HepG2 (cell line): ENCODE data around the gene CNNM4. TPM values are rescaled to one million over a fixed set of nuclear protein-coding genes. Genes with fewer than 3 reads are reported as not detected.

Source experiments
- AKAP8 ChIP-seq: sonication (generic); formaldehyde crosslinking; IDR thresholded peaks from 2 replicates; pipeline ENCODE4 v1.5.1; 2020; ENCODE audit warnings: mild to moderate bottlenecking, missing genetic modification reagents
- ARHGAP35 ChIP-seq: sonication (generic); formaldehyde crosslinking; IDR thresholded peaks from 2 replicates; pipeline ENCODE4 v1.9.0; 2022; ENCODE audit warnings: mild to moderate bottlenecking, inconsistent platforms, moderate library complexity, missing genetic modification reagents, borderline replicate concordance
- ATF4 ChIP-seq, 2 experiments: fragments of 450-650 bp in 1 of 2; sonication (generic) in 1 of 2; formaldehyde crosslinking; IDR thresholded peaks; 2 replicates each; pipeline versions ENCODE4 v1.5.0 to v1.8.0; 2020 to 2022; ENCODE audit warnings: mild to moderate bottlenecking in 1 of 2, missing genetic modification reagents in 1 of 2
- BCLAF1 ChIP-seq: fragments of 450-650 bp; IDR thresholded peaks from 2 replicates; pipeline ENCODE4 v1.6.1; 2017; ENCODE audit warnings: mild to moderate bottlenecking
- CBX5 ChIP-seq: sonication (generic); formaldehyde crosslinking; IDR thresholded peaks from 2 replicates; pipeline ENCODE4 v1.4.0; 2020; ENCODE audit warnings: missing genetic modification reagents, borderline replicate concordance
- CREB3 ChIP-seq: sonication (generic); formaldehyde crosslinking; IDR thresholded peaks from 2 replicates; pipeline ENCODE4 v1.5.0; 2020; ENCODE audit warnings: missing genetic modification reagents
- HMG20A ChIP-seq: IDR thresholded peaks from 2 replicates; pipeline ENCODE4 v1.6.1; 2016; ENCODE audit warnings: borderline replicate concordance
- LCORL ChIP-seq, 2 experiments: fragments of 450-650 bp in 1 of 2; sonication (generic) in 1 of 2; formaldehyde crosslinking in 1 of 2; IDR thresholded peaks; 2 replicates each; pipeline versions ENCODE4 v1.5.0 to v1.6.1; 2017 to 2020; ENCODE audit warnings: antibody characterized with exemption in 1 of 2, missing genetic modification reagents in 1 of 2
- MATR3 ChIP-seq: sonication (generic); formaldehyde crosslinking; IDR thresholded peaks from 2 replicates; pipeline ENCODE4 v1.4.0; 2020; ENCODE audit warnings: missing genetic modification reagents
- MTA1 ChIP-seq: sonication (generic); formaldehyde crosslinking; IDR thresholded peaks from 2 replicates; pipeline ENCODE4 v1.4.0; 2020; ENCODE audit warnings: missing genetic modification reagents, mild to moderate bottlenecking, borderline replicate concordance
- NR2F6 ChIP-seq, 2 experiments: IDR thresholded peaks; 2 replicates each; pipeline ENCODE4 v1.6.1; 2016; ENCODE audit warnings: antibody characterized with exemption in 1 of 2, mild to moderate bottlenecking in 1 of 2
- PAF1 ChIP-seq: IDR thresholded peaks from 2 replicates; pipeline ENCODE4 v1.6.1; 2016; ENCODE audit warnings: missing genetic modification reagents, missing compliant biosample characterization
- RFX1 ChIP-seq: fragments of 450-650 bp; IDR thresholded peaks from 2 replicates; pipeline ENCODE4 v1.6.1; 2017
- SP5 ChIP-seq: IDR thresholded peaks from 2 replicates; pipeline ENCODE4 v1.6.1; 2016; ENCODE audit warnings: low read depth, borderline replicate concordance
- SPEN ChIP-seq: sonication (generic); formaldehyde crosslinking; IDR thresholded peaks from 2 replicates; pipeline ENCODE4 v1.5.1; 2020; ENCODE audit warnings: low read depth, mild to moderate bottlenecking, missing genetic modification reagents
- TRIM22 ChIP-seq: fragments of 450-650 bp; IDR thresholded peaks from 2 replicates; pipeline ENCODE4 v1.6.1; 2017
- UBTF ChIP-seq: sonication (generic); formaldehyde crosslinking; IDR thresholded peaks from 2 replicates; pipeline ENCODE4 v1.4.0; 2020; ENCODE audit warnings: mild to moderate bottlenecking, missing genetic modification reagents
- ZNF10 ChIP-seq: sonication (generic); formaldehyde crosslinking; IDR thresholded peaks from 2 replicates; pipeline ENCODE4 v1.4.0; 2020; ENCODE audit warnings: mild to moderate bottlenecking, low read depth, missing genetic modification reagents, borderline replicate concordance
- ZNF329 ChIP-seq: sonication (generic); formaldehyde crosslinking; IDR thresholded peaks from 2 replicates; pipeline ENCODE4 v1.9.0; 2021; ENCODE audit warnings: low read depth, mild to moderate bottlenecking, missing genetic modification reagents
- ZNF558 ChIP-seq: sonication (generic); formaldehyde crosslinking; IDR thresholded peaks from 2 replicates; pipeline ENCODE4 v1.9.0; 2022; ENCODE audit warnings: mild to moderate bottlenecking, missing genetic modification reagents, borderline replicate concordance
- ZNF629 ChIP-seq: sonication (generic); formaldehyde crosslinking; conservative IDR thresholded peaks from 2 replicates; pipeline ENCODE4 v1.5.0; 2020; ENCODE audit warnings: missing genetic modification reagents
- ZNF790 ChIP-seq: sonication (generic); formaldehyde crosslinking; IDR thresholded peaks from 2 replicates; pipeline ENCODE4 v1.8.0; 2022; ENCODE audit warnings: missing genetic modification reagents, mild to moderate bottlenecking, borderline replicate concordance
- ZSCAN20 ChIP-seq: sonication (generic); formaldehyde crosslinking; IDR thresholded peaks from 2 replicates; pipeline ENCODE4 v1.4.0; 2020; ENCODE audit warnings: missing genetic modification reagents, mild to moderate bottlenecking, borderline replicate concordance
- polyA plus RNA-seq, 8 experiments: library from polyadenylated mRNA; depleted of rRNA in 3 of 8; stranded (reverse) in 7 of 8; unstranded in 1 of 8; fragments of >200 nt; fragmentation: Illumina TruSeq in 4 of 8; extraction: Trizol in 4 of 8; gene quantifications; 2 replicates each; pipeline versions ENCODE4 v1.2.1 to v1.2.3, GENCODE V29; 2011 to 2016; ENCODE audit warnings: low read depth in 4 of 8, missing spikeins in 1 of 8, mixed read lengths in 1 of 8; ENCODE audit not compliant: insufficient read depth in 1 of 8
- total RNA-seq, 5 experiments: library from RNA; depleted of rRNA; stranded (reverse); fragments of >200 nt; fragmentation: Illumina TruSeq; extraction: Trizol; gene quantifications; 2 replicates each; pipeline ENCODE4 v1.2.3, GENCODE V29; 2016; ENCODE audit warnings: low read depth in 1 of 5

The CNNM4 gene
- total and polyA plus RNA-seq, 2 of the 13 experiments (the other 11 are each of a cell fraction or from before 2014, with no cell fraction given), result 5.9 to 8.4 TPM

GRCh38 chr2:96810783-96811192 is 50.1 kb downstream of the CNNM4 start (continued):
- TF ChIP-seq UBTF (CRISPR knock-in tag) (peak; percentile 81), MTA1 (CRISPR knock-in tag) (peak; percentile 69), RFX1 (no peak), ZNF790 (CRISPR knock-in tag) (no peak), ARHGAP35 (CRISPR knock-in tag) (no peak), PAF1 (CRISPR knock-in tag) (no peak), ATF4 (CRISPR knock-in tag; IDR thresholded peaks at IDR 0.05) (no peak), HMG20A (CRISPR knock-in tag) (peak; percentile 50; the same call in 1 of the 2 replicates), ZNF629 (CRISPR knock-in tag) (peak; percentile 31; the same call in 1 of the 2 replicates), NR2F6 (IDR thresholded peaks at IDR 0.05) (no peak), NR2F6 (CRISPR knock-in tag; IDR thresholded peaks at IDR 0.05) (no peak), ZSCAN20 (CRISPR knock-in tag) (no peak), ZNF329 (CRISPR knock-in tag) (no peak), LCORL (IDR thresholded peaks at IDR 0.05) (no peak), LCORL (CRISPR knock-in tag; IDR thresholded peaks at IDR 0.05) (peak; percentile 60; the same call in 1 of the 2 replicates), SPEN (CRISPR knock-in tag) (no peak; the same call in 1 of the 2 replicates), TRIM22 (no peak), SP5 (CRISPR knock-in tag) (no peak), ZNF558 (no peak), CBX5 (no peak), CREB3 (no peak), ZNF10 (CRISPR knock-in tag) (no peak), BCLAF1 (no peak), MATR3 (CRISPR knock-in tag) (no peak), AKAP8 (no peak)
